IPS-11a (cell line): Measurements from ENCODE around the gene CTBP2.

Source experiments
- H3K4me3 ChIP-seq: one replicate; pipeline ENCODE4 v1.5.1; 2013; ENCODE audit warnings: low read depth, low read length, control low read depth

The CTBP2 gene

GRCh38 chr10:124946945-124947344, 213.4 kb downstream of the CTBP2 start:
- H3K4me3 ChIP-seq, result no peak overlapping the region

DNA sequence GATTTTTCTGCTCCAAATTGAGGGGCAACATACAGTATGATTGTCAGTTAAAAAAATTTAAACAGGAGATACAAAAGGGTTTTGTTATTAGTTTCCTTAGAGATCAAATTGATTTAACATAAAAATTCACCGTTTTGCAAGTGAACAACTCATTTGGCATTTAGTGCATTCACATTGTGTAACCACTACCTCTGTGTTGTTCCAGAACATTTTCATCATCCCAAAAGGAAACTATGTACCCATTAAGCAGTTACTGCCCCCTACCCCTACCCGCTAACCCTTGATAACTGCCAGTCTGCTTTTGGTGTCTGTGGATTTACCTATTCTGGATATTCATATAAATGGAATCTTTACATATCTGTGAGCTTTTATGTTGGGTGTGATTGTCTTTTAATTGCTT, 215.4 kb downstream of the CTBP2 start:
- H3K4me3 ChIP-seq, result no peak overlapping the region

- no peak overlapping the region for H3K4me3 ChIP-seq
Observed at GRCh38 chr10:124943301-124944092, 216.9 kb downstream of the CTBP2 start.

DNA sequence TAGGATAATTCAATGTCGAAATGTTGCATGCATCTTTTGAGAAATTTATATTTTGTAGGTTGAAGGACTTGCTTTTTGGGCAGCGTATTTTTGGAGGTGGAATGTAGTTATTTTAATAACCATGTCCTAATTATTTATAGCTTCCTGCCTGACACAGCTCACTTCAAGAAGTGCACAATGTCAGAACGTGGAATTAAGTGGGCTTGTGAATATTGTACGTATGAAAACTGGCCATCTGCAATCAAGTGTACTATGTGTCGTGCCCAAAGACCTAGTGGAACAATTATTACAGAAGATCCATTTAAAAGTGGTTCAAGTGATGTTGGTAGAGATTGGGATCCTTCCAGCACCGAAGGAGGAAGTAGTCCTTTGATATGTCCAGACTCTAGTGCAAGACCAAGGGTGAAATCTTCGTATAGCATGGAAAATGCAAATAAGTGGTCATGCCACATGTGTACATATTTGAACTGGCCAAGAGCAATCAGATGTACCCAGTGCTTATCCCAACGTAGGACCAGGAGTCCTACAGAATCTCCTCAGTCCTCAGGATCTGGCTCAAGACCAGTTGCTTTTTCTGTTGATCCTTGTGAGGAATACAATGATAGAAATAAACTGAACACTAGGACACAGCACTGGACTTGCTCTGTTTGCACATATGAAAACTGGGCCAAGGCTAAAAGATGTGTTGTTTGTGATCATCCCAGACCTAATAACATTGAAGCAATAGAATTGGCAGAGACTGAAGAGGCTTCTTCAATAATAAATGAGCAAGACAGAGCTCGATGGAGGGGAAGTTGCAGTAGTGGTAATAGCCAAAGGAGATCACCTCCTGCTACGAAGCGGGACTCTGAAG, 217.8 kb downstream of the CTBP2 start:
- H3K4me3 ChIP-seq, result no peak overlapping the region

- H3K4me3 ChIP-seq, result no peak within 1 kb of the TSS
Observed at GRCh38 chr10:124941823-124942222, 218.5 kb downstream of the CTBP2 start, which contains the start of gene ZRANB1. ZRANB1 (plus strand) TSS chr10:124942123; CDS start chr10:124942494, 371 bp downstream.

DNA sequence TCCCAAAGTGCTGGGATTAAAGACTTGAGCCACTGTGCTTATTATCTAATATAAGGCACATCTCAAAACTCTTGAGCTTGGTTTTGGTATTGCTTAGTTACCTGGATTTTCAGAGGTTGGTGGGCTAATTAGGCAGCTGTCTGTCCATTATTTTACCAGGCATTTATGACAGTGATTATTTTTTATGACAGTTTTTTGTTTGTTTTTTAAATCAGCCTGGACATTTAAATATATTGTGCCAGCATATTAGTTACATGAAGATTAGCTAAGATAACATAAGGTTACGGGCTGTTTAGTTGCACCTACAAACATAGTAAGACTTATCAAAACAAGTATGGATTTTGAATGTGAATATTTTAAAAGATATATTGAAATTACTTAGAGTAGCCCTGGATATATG, 221.1 kb downstream of the CTBP2 start:
- H3K4me3 ChIP-seq, result no peak overlapping the region

GRCh38 chr10:124936813-124937212, 223.6 kb downstream of the CTBP2 start:
- H3K4me3 ChIP-seq, result no peak overlapping the region

DNA sequence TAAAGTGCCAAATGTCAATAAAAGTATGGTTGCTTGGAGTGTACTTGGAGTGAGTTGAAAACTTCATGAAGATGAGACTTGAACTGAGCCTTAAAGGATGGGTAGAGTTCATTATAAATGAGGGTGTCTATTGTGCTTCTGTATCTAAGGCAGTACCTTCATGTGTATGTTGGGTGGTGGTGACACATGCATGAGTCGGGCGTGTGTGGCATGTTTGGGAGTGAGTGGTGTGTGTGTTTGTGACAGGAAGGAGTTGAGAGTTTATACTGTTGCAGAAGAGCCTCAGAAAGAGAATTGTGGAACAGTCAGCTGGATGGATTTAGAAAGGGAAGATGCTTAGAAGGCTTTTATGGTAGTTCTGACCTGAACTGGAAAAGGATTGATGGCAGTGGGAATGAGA, 224.4 kb downstream of the CTBP2 start:
- no peak overlapping the region for H3K4me3 ChIP-seq
